CD4-positive, alpha-beta T cell treated with Interleukin-17A for 4 hours (primary cell): ENCODE measurements around the gene TMEM97.
"Not testable (repeated sequence)": the region's sequence is repeated elsewhere in the genome, so short reads cannot be mapped to it uniquely, and the experiment has no call there.

Source experiments
- DNase-seq: peaks from one replicate; pipeline ENCODE4 v3.0.0-alpha.2; 2020; ENCODE audit warnings: mixed read lengths

Gene TMEM97

GRCh38 chr17:28318759-28319597 lies at the start of gene TMEM97:
TSS of gene TMEM97 (plus strand) at chr17:28319200. CDS start at chr17:28319240, 40 bp downstream.
- peak; percentile 95 for DNase-seq

- no peak for DNase-seq
Observed at GRCh38 chr17:28270055-28270454, 48.9 kb upstream of the TMEM97 start.

GRCh38 chr17:28270926-28271325 lies 48.1 kb upstream of the TMEM97 start:
- no peak for DNase-seq

- DNase-seq, result no peak
Observed at GRCh38 chr17:28271431-28271830, 47.6 kb upstream of the TMEM97 start.

DNA sequence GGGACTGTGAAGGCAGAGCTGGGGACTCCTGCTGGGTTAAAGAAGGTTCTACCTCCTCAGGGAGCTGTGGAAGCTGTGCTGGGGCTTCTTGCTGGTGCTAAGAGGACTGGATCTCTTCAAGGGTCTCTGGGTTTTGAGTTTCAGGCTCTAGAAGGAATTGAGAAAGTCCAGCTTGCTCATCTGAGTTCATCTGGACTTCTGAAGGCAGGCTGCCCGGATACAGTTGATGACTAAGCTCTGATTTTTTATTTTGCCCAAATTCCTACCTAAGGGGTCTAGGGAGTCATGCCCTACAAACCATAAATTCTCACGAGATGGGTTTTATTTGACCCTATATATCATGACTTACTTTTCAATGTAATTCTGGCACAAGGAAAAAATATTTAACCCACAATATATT lies 46.8 kb upstream of the TMEM97 start:
- DNase-seq, result no peak

GRCh38 chr17:28273341-28273740 lies 45.7 kb upstream of the TMEM97 start:
- DNase-seq, result not testable (repeated sequence)

GRCh38 chr17:28274591-28275265 lies 44.3 kb upstream of the TMEM97 start:
- DNase-seq, result no peak

- DNase-seq, result no peak
Observed at GRCh38 chr17:28276011-28276410, 43.0 kb upstream of the TMEM97 start.

DNA sequence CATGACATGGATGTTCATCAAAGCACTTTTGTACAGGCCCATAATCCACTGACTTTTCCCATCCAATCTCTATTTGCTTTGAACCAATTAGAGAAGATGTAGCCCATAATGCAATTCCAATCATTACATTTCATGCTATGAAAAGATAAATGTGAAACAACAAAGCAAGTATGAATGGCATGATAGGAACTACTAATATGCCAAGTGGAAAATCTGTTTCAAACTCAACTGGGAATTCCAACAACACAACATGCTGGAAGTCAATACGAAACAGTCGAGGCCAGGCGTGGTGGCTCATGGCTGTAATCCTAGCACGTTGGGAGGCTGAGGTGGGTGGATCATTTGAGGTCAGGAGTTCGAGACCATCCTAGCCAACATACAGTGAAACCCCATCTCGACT lies 39.6 kb upstream of the TMEM97 start:
- no peak for DNase-seq

DNA sequence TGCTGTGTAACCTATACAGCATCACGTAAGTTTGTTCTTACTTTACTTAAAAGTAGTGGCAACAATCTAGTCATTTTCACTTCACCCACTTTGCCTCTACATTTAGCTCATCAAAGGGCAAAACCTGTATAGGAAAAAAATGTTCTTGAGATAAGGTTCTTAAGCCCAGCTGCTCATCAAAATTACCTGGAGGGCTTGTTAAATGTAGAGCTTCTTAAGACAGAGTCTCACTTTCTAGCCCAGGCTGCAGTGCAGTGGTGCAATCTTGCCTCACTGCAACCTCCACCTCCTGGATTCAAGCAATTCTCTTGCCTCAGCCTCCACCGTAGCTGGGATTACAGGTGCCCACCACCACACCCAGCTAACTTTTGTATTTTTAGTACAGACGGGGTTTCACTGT lies 38.2 kb upstream of the TMEM97 start:
- DNase-seq, result no peak

DNA sequence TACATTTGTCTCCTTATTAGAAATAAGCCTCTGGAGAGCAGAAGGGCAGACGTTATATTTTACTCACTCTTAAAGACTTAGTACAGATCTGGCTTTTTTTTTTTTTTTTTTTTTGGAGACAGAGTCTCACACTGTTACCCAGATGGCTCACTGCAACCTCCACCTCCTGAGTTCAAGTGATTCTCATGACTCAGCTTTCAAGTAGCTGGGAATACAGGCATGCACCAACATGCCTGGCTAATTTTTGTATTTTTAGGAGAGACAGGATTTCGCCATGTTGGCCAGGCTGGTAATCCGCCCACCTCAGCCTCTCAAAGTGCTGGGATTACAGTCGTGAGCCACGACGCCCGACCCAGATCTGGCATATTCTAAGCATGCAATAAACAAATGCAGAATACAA lies 36.4 kb upstream of the TMEM97 start:
- no peak for DNase-seq

DNA sequence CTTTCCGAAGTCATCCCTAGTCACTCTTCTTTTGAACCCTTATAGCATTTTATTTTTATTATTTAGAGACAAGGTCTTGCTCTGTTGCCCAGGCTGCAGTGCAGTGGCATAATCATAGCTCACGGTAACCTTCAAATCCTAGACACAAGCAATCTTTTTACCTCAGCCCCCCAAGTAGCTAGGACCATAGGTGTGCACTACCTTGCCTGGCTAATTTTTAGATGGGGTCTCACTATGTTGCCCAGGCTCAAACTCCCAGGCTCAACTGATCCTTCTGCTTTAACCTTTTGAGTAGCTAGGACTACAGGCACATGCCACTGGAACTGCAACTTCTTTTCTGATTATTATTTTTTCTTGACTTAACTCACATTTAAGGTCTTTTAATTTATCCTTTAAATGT lies 33.0 kb upstream of the TMEM97 start:
- DNase-seq, result no peak

GRCh38 chr17:28290703-28291102 lies 28.3 kb upstream of the TMEM97 start:
- DNase-seq, result no peak

DNA sequence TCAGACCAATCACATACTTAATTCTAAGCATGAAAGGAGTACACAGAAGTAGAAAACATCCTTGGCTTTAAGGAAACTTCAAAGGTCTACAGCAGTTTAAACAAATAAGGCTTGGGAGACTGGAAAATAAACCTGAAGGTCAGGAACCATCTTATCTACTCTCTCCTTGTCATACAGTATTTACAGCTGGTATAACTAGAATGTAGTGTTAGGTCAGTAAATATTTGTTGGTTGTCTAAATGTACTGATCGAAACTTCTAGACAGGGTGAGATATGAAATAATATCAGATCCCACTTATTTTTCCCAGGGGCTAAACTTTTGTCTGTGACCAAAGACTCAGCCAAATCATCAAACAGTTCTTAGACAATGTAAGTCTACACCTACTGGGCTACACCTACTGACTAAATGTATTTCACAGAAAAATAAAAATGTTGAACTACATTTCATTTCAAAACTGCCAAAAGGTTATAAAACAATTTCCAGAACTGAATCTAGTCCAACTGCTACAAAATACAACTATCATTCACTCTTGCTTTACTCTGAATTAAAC lies 27.1 kb upstream of the TMEM97 start:
- no peak for DNase-seq

DNA sequence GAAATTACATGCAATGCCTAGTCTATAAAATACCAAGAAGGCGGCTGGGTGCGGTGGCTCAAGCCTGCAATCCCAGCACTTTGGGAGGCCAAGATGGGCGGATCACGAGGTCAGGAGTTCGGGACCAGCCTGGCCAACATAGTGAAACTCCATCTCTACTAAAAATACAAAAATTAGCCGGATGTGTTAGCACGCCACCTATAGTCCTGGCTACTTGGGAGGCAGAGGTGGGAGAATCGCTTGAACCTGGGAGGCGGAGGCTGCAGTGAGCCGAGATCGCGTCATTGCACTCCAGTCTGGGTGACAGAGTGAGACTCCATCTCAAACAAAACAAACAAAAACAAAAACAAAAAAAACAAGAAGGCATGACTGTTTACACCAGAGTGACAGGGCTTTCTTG lies 26.1 kb upstream of the TMEM97 start:
- not testable (repeated sequence) for DNase-seq

- no peak for DNase-seq
Observed at GRCh38 chr17:28293994-28294393, 25.0 kb upstream of the TMEM97 start.

GRCh38 chr17:28295677-28296578 lies 23.1 kb upstream of the TMEM97 start:
- DNase-seq, result no peak

DNA sequence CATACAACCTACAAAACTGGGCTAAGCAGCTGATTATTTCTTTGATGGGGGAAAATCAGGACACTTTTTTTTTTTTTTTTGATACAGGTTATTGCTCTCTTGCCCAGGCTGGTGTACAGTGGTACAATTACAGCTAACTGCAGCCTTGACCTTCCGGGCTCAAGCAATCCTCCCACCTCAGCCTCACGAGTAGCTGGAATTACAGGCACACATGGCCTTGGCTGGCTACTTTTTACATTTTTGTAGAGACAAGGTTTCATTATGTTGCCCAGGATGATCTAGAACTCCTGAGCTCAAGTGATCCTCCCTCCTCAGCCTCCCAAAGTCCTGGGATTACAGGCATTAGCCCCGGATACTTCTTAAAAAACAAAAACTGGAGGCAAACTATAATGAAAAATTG lies 20.6 kb upstream of the TMEM97 start:
- DNase-seq, result no peak

- no peak for DNase-seq
Observed at GRCh38 chr17:28306954-28307401, 12.0 kb upstream of the TMEM97 start.

- no peak for DNase-seq
Observed at GRCh38 chr17:28313841-28314240, 5.2 kb upstream of the TMEM97 start.

DNA sequence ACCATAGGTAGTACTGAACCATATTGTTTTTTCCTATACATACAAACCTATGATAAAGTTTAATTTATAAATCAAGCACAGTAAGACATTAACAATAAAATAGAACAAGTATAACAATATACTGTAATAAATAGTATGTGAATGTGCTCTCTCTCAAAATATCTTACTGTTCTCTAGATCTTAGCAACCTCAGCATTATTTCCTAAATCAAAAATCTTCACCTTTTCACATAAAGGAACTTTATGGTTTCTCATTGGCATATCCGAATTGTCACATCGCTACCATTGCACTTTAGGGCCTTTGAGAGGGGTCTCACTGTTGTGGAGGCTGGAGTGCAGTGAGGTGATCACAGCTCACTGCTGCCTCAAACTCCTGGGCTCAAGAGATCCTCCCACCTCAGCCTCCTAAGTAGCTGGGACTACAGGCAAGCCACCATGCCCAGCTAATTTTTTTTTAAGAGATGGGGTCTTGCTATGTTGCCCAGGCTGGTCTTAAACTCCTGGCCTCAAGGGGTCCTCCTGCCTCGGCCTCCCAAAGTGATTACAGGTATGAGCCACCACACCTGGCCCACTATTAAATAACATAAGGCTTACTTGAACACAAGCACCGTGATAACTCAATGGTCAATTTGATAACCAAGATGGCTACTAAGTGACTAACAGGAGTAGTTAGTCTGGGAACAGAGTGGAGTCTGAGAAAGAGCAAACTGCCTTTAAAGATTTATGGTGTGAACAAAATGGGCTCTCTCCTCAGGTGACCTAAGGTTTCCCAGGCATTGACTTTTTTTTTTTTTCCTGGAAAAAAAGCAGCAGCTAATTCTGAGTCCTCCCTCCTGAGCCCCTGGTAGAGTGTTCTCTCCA lies 2.9 kb upstream of the TMEM97 start:
- no peak for DNase-seq
